Endothelial cell of umbilical vein (primary cell): ENCODE measurements around the gene SUPT7L. TPM values are rescaled to one million over a fixed set of nuclear protein-coding genes. Genes with fewer than 3 reads are reported as not detected.

Source experiments
- BruUV-seq: library from RNA; stranded (reverse); fragments of 400-500 nt; replicated peaks from 2 replicates; lab custom pipeline; 2021; lab: Mats Ljungman, UMichigan
- CTCF ChIA-PET: fragments of 300-600, 350-600 bp; sonication (Branson Sonifier 250); formaldehyde crosslinking; loops from one replicate; lab custom pipeline; 2021; ENCODE audit warnings: antibody characterized with exemption, inconsistent platforms; lab: Charles Lee
- POLR2A ChIA-PET: fragments of 300-600, 350-600 bp; sonication (Branson Sonifier 250); formaldehyde crosslinking; loops from one replicate; lab custom pipeline; 2021; ENCODE audit warnings: antibody characterized with exemption, inconsistent platforms; lab: Charles Lee
- DNase-seq: peaks from one replicate; pipeline ENCODE4 v3.0.0-alpha.2; 2011; ENCODE audit warnings: low read depth, low spot score
- FAIRE-seq: peaks from 2 replicates; lab custom pipeline; 2011; peaks lifted over from hg19 to GRCh38; lab: Jason Lieb, UNC
- H2AFZ ChIP-seq: 2 replicates; pipeline ENCODE4 v1.6.0; 2012; ENCODE audit warnings: low read depth, low read length, control low read depth, inconsistent platforms
- H3K27ac ChIP-seq: 2 replicates; pipeline ENCODE4 v1.5.1; 2011; ENCODE audit warnings: low read depth, mild to moderate bottlenecking, control low read depth, low read length, moderate library complexity; ENCODE audit not compliant: insufficient read depth
- H3K27me3 ChIP-seq, 2 experiments: 2 replicates each; pipeline versions ENCODE4 v1.6.0 to v1.6.1; 2011; ENCODE audit warnings: low read length in 2 of 2, mixed read lengths in 1 of 2; ENCODE audit not compliant: control insufficient read depth in 2 of 2, insufficient read depth in 2 of 2
- H3K36me3 ChIP-seq, 2 experiments: 2 replicates in 1 of 2; 3 replicates in 1 of 2; pipeline ENCODE4 v1.5.1; 2011; ENCODE audit warnings: low read length in 2 of 2, mild to moderate bottlenecking in 1 of 2, moderate library complexity in 1 of 2; ENCODE audit not compliant: control insufficient read depth in 2 of 2, insufficient read depth in 2 of 2; ENCODE audit errors: extremely low read depth in 1 of 2
- H3K4me1 ChIP-seq: 3 replicates; pipeline ENCODE4 v1.5.1; 2011; ENCODE audit warnings: mild to moderate bottlenecking, low read length; ENCODE audit not compliant: control insufficient read depth, insufficient read depth; ENCODE audit errors: extremely low read depth
- H3K4me2 ChIP-seq: 2 replicates; pipeline ENCODE4 v1.6.1; 2011; ENCODE audit warnings: low read length, control low read depth, mixed read lengths; ENCODE audit not compliant: insufficient read depth
- H3K4me3 ChIP-seq, 3 experiments: fragments of 200-600 bp in 1 of 3; sonication (generic), shearing (Covaris generic) in 1 of 3; replicated peaks in 1 of 3; 2 replicates each; pipeline ENCODE4 v1.5.1; 2011 to 2016; ENCODE audit warnings: control low read depth in 3 of 3, low read length in 3 of 3, mild to moderate bottlenecking in 2 of 3, inconsistent platforms in 1 of 3, low read depth in 1 of 3, moderate library complexity in 1 of 3; ENCODE audit not compliant: insufficient read depth in 1 of 3
- H3K79me2 ChIP-seq: 2 replicates; pipeline ENCODE4 v1.6.0; 2012; ENCODE audit warnings: low read length, inconsistent platforms; ENCODE audit not compliant: control insufficient read depth, insufficient read depth
- H3K9ac ChIP-seq: replicated peaks from 2 replicates; pipeline ENCODE3; 2011; ENCODE audit warnings: low read length, control low read depth; ENCODE audit not compliant: insufficient read depth; ENCODE audit errors: extremely low read depth
- H3K9me1 ChIP-seq: replicated peaks from 3 replicates; pipeline ENCODE4 v1.6.0; 2011; ENCODE audit warnings: mild to moderate bottlenecking, low read length; ENCODE audit not compliant: control insufficient read depth, insufficient read depth; ENCODE audit errors: extremely low read depth
- H3K9me3 ChIP-seq: replicated peaks from 2 replicates; pipeline ENCODE4 v1.5.1; 2012; ENCODE audit warnings: low read length, inconsistent platforms; ENCODE audit not compliant: control insufficient read depth, insufficient read depth
- H4K20me1 ChIP-seq: replicated peaks from 2 replicates; pipeline ENCODE3; 2011; ENCODE audit warnings: mild to moderate bottlenecking, low read length; ENCODE audit not compliant: control insufficient read depth, insufficient read depth; ENCODE audit errors: extremely low read depth
- CTCF ChIP-seq, 2 donors: IDR thresholded peaks; 1 replicate in 1 of 2; 2 replicates in 1 of 2; pipeline ENCODE4 v1.5.1; 2011; ENCODE audit warnings: low read length in 2 of 2, mild to moderate bottlenecking in 2 of 2, moderate library complexity in 2 of 2, control low read depth in 1 of 2, inconsistent platforms in 1 of 2, low read depth in 1 of 2; ENCODE audit not compliant: insufficient read depth in 1 of 2; ENCODE audit errors: extremely low read depth in 1 of 2
- EZH2 ChIP-seq: IDR thresholded peaks from 2 replicates; pipeline ENCODE4 v1.6.1; 2012; ENCODE audit warnings: borderline replicate concordance, low read depth, mild to moderate bottlenecking, moderate library complexity, low read length, inconsistent platforms; ENCODE audit not compliant: severe bottlenecking
- FOS ChIP-seq: IDR thresholded peaks from 2 replicates; pipeline ENCODE4 v1.6.1; 2011; ENCODE audit warnings: mild to moderate bottlenecking, low read length, moderate library complexity, borderline replicate concordance; ENCODE audit not compliant: insufficient read depth
- GATA2 ChIP-seq: IDR thresholded peaks from 2 replicates; pipeline ENCODE4 v1.7.0; 2011; ENCODE audit warnings: low read depth, mild to moderate bottlenecking, moderate library complexity, mixed read lengths, low read length; ENCODE audit not compliant: insufficient read length, insufficient read depth
- JUN ChIP-seq: IDR thresholded peaks from 2 replicates; pipeline ENCODE4 v1.6.1; 2011; ENCODE audit warnings: borderline replicate concordance, low read depth; ENCODE audit not compliant: insufficient read length, insufficient read depth
- MAX ChIP-seq: IDR thresholded peaks from 2 replicates; pipeline ENCODE4 v1.6.1; 2011; ENCODE audit not compliant: insufficient read depth, insufficient read length
- MYC ChIP-seq: IDR thresholded peaks from one replicate; pipeline ENCODE4 v1.6.1; 2011; ENCODE audit warnings: mild to moderate bottlenecking, low read depth, low read length
- POLR2A ChIP-seq: IDR thresholded peaks from 2 replicates; pipeline ENCODE4 v1.6.1; 2012; ENCODE audit warnings: low read depth, mild to moderate bottlenecking, control low read depth, low read length
- POLR2AphosphoS5 ChIP-seq: IDR thresholded peaks from 2 replicates; pipeline ENCODE4 v1.6.1; 2012; ENCODE audit warnings: low read depth, mild to moderate bottlenecking, control low read depth, low read length, moderate library complexity; ENCODE audit not compliant: insufficient read depth
- dilution Hi-C: fragments of 300-500 bp; cut with MboI; formaldehyde crosslinking; loops from one replicate; pipeline ENCODE4 v1.15.0; 2019; ENCODE audit warnings: low sequenced_read_pairs; ENCODE audit not compliant: extremely low pct_ligation_motif_present
- intact Hi-C: fragments of 100-400 bp; cut with micrococcal nuclease; formaldehyde crosslinking; loops from one replicate; pipeline ENCODE4 v1.10.0; 2022
- polyA plus RNA-seq, 4 experiments: library from polyadenylated mRNA; depleted of rRNA in 3 of 4; stranded (reverse) in 3 of 4; unstranded in 1 of 4; fragments of >200 nt; gene quantifications; 2 replicates each; pipeline versions ENCODE4 v1.2.1 to v1.2.3, GENCODE V29; 2011 to 2012; ENCODE audit warnings: missing spikeins in 1 of 4
- total RNA-seq: library from RNA; stranded (reverse); gene quantifications from 2 replicates; pipeline ENCODE4 v1.2.3, GENCODE V29; 2021

SUPT7L gene
- total and polyA plus RNA-seq, 2 donors (not counting 3 experiments of a cell fraction or from before 2014, with no cell fraction given), result 30.3 to 44.5 TPM

GRCh38 chr2:27709960-27710575 is 46.7 kb upstream of the SUPT7L start:
- TF ChIP-seq FOS, result no peak
- TF ChIP-seq GATA2, result no peak
- TF ChIP-seq EZH2, result no peak
- TF ChIP-seq POLR2AphosphoS5, result no peak
- TF ChIP-seq MAX, result no peak
- Histone ChIP-seq H3K4me1 (peaks cover 19% of the 10 kb centered on the region), H3K9me1 (no peaks in the 10 kb centered on the region), H3K27me3 (no peaks in the 10 kb centered on the region), H3K9ac (no peak overlapping the region), H3K79me2 (no peaks in the 10 kb centered on the region), H4K20me1 (no peaks in the 10 kb centered on the region), H2AFZ (no peak overlapping the region), H3K4me3 (no peak overlapping the region), H3K9me3 (no peaks in the 10 kb centered on the region), H3K27ac (no peak overlapping the region), H3K36me3 (no peaks in the 10 kb centered on the region), H3K4me2 (no peak overlapping the region)
- intact Hi-C loops, result loop anchor here (5.0 kb wide), 1 partner anchor 87 kb away; no protein-coding TSS in a partner anchor
- POLR2A ChIA-PET, result no interaction called here
- no TSS peak for BruUV-seq
- dilution Hi-C loops, result no loop called here
- no peak for DNase-seq
- FAIRE-seq, result no peak
- CTCF ChIA-PET, result interaction anchor here (2.8 kb wide), 1 partner anchor 13 kb away, joined by 13 read pairs; no protein-coding TSS in a partner anchor

GRCh38 chr2:27709326-27709725 is 45.9 kb upstream of the SUPT7L start:
- no peaks in the 10 kb centered on the region for H3K9me3 ChIP-seq
- H4K20me1 ChIP-seq, result no peaks in the 10 kb centered on the region
- H3K4me3 ChIP-seq, result no peak overlapping the region
- no peaks in the 10 kb centered on the region for H3K9me1 ChIP-seq
- DNase-seq (no peak), FAIRE-seq (no peak)
- no peak for TF ChIP-seq POLR2AphosphoS5
- TF ChIP-seq CTCF (IDR thresholded peaks at IDR 0.05; ENCODE audit: extremely low read depth in 1 of 2, insufficient read depth in 1 of 2, low read depth in 1 of 2, low read length in 2 of 2), result no peak
- TF ChIP-seq GATA2, result no peak
- no peak for TF ChIP-seq EZH2
- TF ChIP-seq JUN, result no peak
- no peak for TF ChIP-seq MYC
- no peak for TF ChIP-seq POLR2A
- no peak for TF ChIP-seq MAX
- TF ChIP-seq FOS, result no peak
- no peak overlapping the region for H3K4me2 ChIP-seq
- no peaks in the 10 kb centered on the region for H3K36me3 ChIP-seq
- intact Hi-C loops (loop anchor here (5.0 kb wide), 1 partner anchor 88 kb away; no protein-coding TSS in a partner anchor), dilution Hi-C loops (no loop called here)
- H3K4me1 ChIP-seq, result peaks cover 17% of the 10 kb centered on the region
- no peak overlapping the region for H3K27ac ChIP-seq
- no peak overlapping the region for H2AFZ ChIP-seq
- H3K79me2 ChIP-seq, result no peaks in the 10 kb centered on the region
- POLR2A ChIA-PET, result no interaction called here
- CTCF ChIA-PET, result interaction anchor here (2.8 kb wide), 1 partner anchor 14 kb away, joined by 13 read pairs; no protein-coding TSS in a partner anchor
- no TSS peak for BruUV-seq
- no peak overlapping the region for H3K9ac ChIP-seq
- no peaks in the 10 kb centered on the region for H3K27me3 ChIP-seq
